B cell (primary cell): ENCODE data around the gene TRPM4. TPM values are rescaled to one million over a fixed set of nuclear protein-coding genes. Genes with fewer than 3 reads are reported as not detected.

Experiments used
- ATAC-seq: fragments of 200-7000 bp; cut with Tn5 transposase; one replicate; pipeline ENCODE4 v1.10.0; 2021; ENCODE audit warnings: low read depth, mild to moderate bottlenecking, moderate number of reproducible peaks, moderate library complexity
- CTCF ChIA-PET: fragments of 350-600 bp; sonication (Branson Sonifier 250); formaldehyde crosslinking; loops from one replicate; lab custom pipeline; 2021; ENCODE audit warnings: antibody characterized with exemption, inconsistent platforms; lab: Charles Lee
- POLR2A ChIA-PET: fragments of 350-600 bp; sonication (Branson Sonifier 250); formaldehyde crosslinking; loops from one replicate; lab custom pipeline; 2021; ENCODE audit warnings: antibody characterized with exemption; lab: Charles Lee
- DNase-seq: peaks from one replicate; pipeline ENCODE4 v3.0.0; 2013
- H2AFZ ChIP-seq: 2 replicates; pipeline ENCODE4 v1.6.1; 2012; ENCODE audit warnings: mild to moderate bottlenecking, low read depth, low read length; ENCODE audit not compliant: insufficient read depth, poor library complexity, severe bottlenecking
- H3K27ac ChIP-seq, 2 donors: 1 replicate in 1 of 2; 2 replicates in 1 of 2; pipeline ENCODE4 v1.5.1; 2012 to 2013; ENCODE audit warnings: low read length in 2 of 2, mild to moderate bottlenecking in 2 of 2, moderate library complexity in 1 of 2
- H3K27me3 ChIP-seq, 4 experiments: fragments of 200-600 bp in 1 of 4; sonication (generic) in 1 of 4; replicated peaks in 1 of 4; 1 replicate in 2 of 4; 2 replicates in 2 of 4; pipeline versions ENCODE4 v1.6.1 to v1.7.0; 2013 to 2016; ENCODE audit warnings: low read length in 3 of 4, mild to moderate bottlenecking in 2 of 4, mixed read lengths in 1 of 4, moderate library complexity in 1 of 4; ENCODE audit not compliant: insufficient read depth in 4 of 4, control insufficient read depth in 3 of 4; ENCODE audit errors: control extremely low read depth in 1 of 4
- H3K36me3 ChIP-seq, 2 experiments: replicated peaks in 1 of 2; 1 replicate in 1 of 2; 2 replicates in 1 of 2; pipeline versions ENCODE4 v1.6.1 to v1.7.1; 2013; ENCODE audit warnings: low read length in 1 of 2; ENCODE audit not compliant: insufficient read depth in 2 of 2, control insufficient read depth in 1 of 2; ENCODE audit errors: control extremely low read depth in 1 of 2, extremely low read depth in 1 of 2
- H3K4me1 ChIP-seq, 2 donors: fragments of 200-600 bp in 1 of 2; sonication (generic) in 1 of 2; 1 replicate in 1 of 2; 2 replicates in 1 of 2; pipeline versions ENCODE4 v1.5.1 to v1.6.1; 2013 to 2017; ENCODE audit warnings: low read length in 2 of 2; ENCODE audit not compliant: control insufficient read depth in 2 of 2, insufficient read depth in 2 of 2
- H3K4me2 ChIP-seq: replicated peaks from 2 replicates; pipeline ENCODE3; 2012; ENCODE audit warnings: mild to moderate bottlenecking, low read depth, low read length; ENCODE audit not compliant: poor library complexity, severe bottlenecking
- H3K4me3 ChIP-seq, 5 experiments: fragments of 200-600 bp in 1 of 5; sonication (generic) in 1 of 5; 1 replicate in 3 of 5; 2 replicates in 2 of 5; pipeline versions ENCODE4 v1.5.1 to v1.7.0; 2011 to 2016; ENCODE audit warnings: low read length in 4 of 5, mild to moderate bottlenecking in 4 of 5, low read depth in 2 of 5, control low read depth in 1 of 5, moderate library complexity in 1 of 5; ENCODE audit not compliant: insufficient read depth in 1 of 5; ENCODE audit errors: control extremely low read depth in 1 of 5, extremely low read depth in 1 of 5
- H3K79me2 ChIP-seq: fragments of 200-600 bp; sonication (generic); one replicate; pipeline ENCODE4 v1.6.0; 2016; ENCODE audit warnings: low read length; ENCODE audit not compliant: control insufficient read depth, insufficient read depth
- H3K9ac ChIP-seq: fragments of 200-600 bp; sonication (generic); 2 replicates; pipeline ENCODE4 v1.6.1; 2017; ENCODE audit warnings: mild to moderate bottlenecking, low read length, moderate library complexity
- H3K9me3 ChIP-seq, 3 donors: one replicate each; pipeline versions ENCODE4 v1.6.1 to v1.7.1; 2013; ENCODE audit warnings: low read length in 2 of 3; ENCODE audit not compliant: control insufficient read depth in 2 of 3, insufficient read depth in 1 of 3; ENCODE audit errors: control extremely low read depth in 1 of 3
- H4K20me1 ChIP-seq: 2 replicates; pipeline ENCODE4 v1.6.0; 2012; ENCODE audit warnings: mild to moderate bottlenecking, low read length; ENCODE audit not compliant: insufficient read depth, control insufficient read depth, poor library complexity, severe bottlenecking
- H3K27ac Mint-ChIP-seq: one replicate; pipeline ENCODE4 v1.8.0; 2021; ENCODE audit warnings: mixed read lengths
- H3K27me3 Mint-ChIP-seq: one replicate; pipeline ENCODE4 v1.8.0; 2021; ENCODE audit warnings: mixed read lengths
- H3K4me1 Mint-ChIP-seq: one replicate; pipeline ENCODE4 v1.8.0; 2021; ENCODE audit warnings: mixed read lengths
- H3K4me3 Mint-ChIP-seq: one replicate; pipeline ENCODE4 v1.8.0; 2021; ENCODE audit warnings: mixed read lengths
- H3K9me3 Mint-ChIP-seq: one replicate; pipeline ENCODE4 v1.8.0; 2022; ENCODE audit warnings: mixed read lengths; ENCODE audit not compliant: insufficient read depth
- CTCF ChIP-seq: fragments of 200-600 bp; IDR thresholded peaks from one replicate; pipeline ENCODE4 v1.8.0; 2022; ENCODE audit warnings: antibody characterized with exemption, mild to moderate bottlenecking
- EZH2 ChIP-seq: IDR thresholded peaks from 2 replicates; pipeline ENCODE4 v1.6.1; 2012; ENCODE audit warnings: borderline replicate concordance, low read depth, mild to moderate bottlenecking, moderate library complexity, low read length; ENCODE audit not compliant: insufficient read depth, poor library complexity, severe bottlenecking
- WGBS: methylation state at CpG from one replicate; pipeline ENCODE4 v1.1.5; 2013; ENCODE audit warnings: missing lambda C conversion rate; ENCODE audit not compliant: insufficient coverage; 5-methylcytosine and 5-hydroxymethylcytosine counted together
- intact Hi-C: fragments of 100-400 bp; cut with micrococcal nuclease; formaldehyde crosslinking; loops from one replicate; pipeline ENCODE4 v1.10.0; 2022
- polyA plus RNA-seq: library from polyadenylated mRNA; depleted of rRNA; stranded (reverse); fragments of >200 nt; gene quantifications from 2 replicates; pipeline ENCODE4 v1.2.3, GENCODE V29; 2012
- total RNA-seq, 2 donors: library from RNA; stranded (reverse); fragments of 120-200 nt in 1 of 2; gene quantifications; 1 replicate in 1 of 2; 2 replicates in 1 of 2; pipeline versions ENCODE4 v1.2.3 to v1.2.4, GENCODE V29; 2013 to 2022

Gene TRPM4
- total and polyA plus RNA-seq, 2 donors (not counting 1 experiment from before 2014, with no cell fraction given), result 0.24 TPM; not detected in 1

GRCh38 chr19:49128545-49129237 lies 28.9 kb upstream of the TRPM4 start:
- Histone ChIP-seq H3K4me1 (peaks cover 12 to 17% of the 10 kb centered on the region in 2 donors), H3K36me3 (no peaks in the 10 kb centered on the region), H3K9me3 (peaks cover 0 to 20% (median 0%) of the 10 kb centered on the region in 3 donors), H3K27me3 (peaks cover 0 to 7% (median 2%) of the 10 kb centered on the region in 4 experiments), H2AFZ (peak overlapping the region; percentile 86), H3K4me3 (peak overlapping the region in 4 of 5 experiments; percentile 26 to 71 (median 51)), H3K4me2 (peak overlapping the region; percentile 90), H3K79me2 (no peaks in the 10 kb centered on the region), H4K20me1 (no peaks in the 10 kb centered on the region), H3K27ac (no peak overlapping the region), H3K9ac (peak overlapping the region; percentile 54)
- Mint-ChIP-seq H3K4me1 (peaks cover 21% of the 10 kb centered on the region), H3K9me3 (no peaks in the 10 kb centered on the region), H3K4me3 (peak overlapping the region; percentile 85), H3K27me3 (peaks cover 6% of the 10 kb centered on the region), H3K27ac (no peak overlapping the region)
- TF ChIP-seq EZH2 (no peak), CTCF (no peak)
- POLR2A ChIA-PET, result interaction anchor here (1.0 to 1.2 kb wide), 3 partner anchors 9 to 14 kb away, joined by 4 to 9 read pairs (median 5); partner anchors contain the start of genes LIN7B and PPFIA3
- intact Hi-C loops, result loop anchor here (1.0 to 5.0 kb wide), 5 partner anchors 9 to 679 kb away; partner anchors contain the start of genes C19orf73, LIN7B, PPFIA3 and SNRNP70
- WGBS, result 72% methylated on average over 15 of the region's 15 CpGs
- ATAC-seq, result no peak
- DNase-seq, result no peak
- CTCF ChIA-PET, result interaction anchor here (1.0 to 2.4 kb wide), 6 partner anchors 15 to 170 kb away, joined by 4 to 14 read pairs (median 5); partner anchors contain the start of gene LIN7B

- TF ChIP-seq CTCF (no peak), EZH2 (no peak)
- Histone ChIP-seq H3K9me3 (peaks cover 0 to 25% (median 2%) of the 10 kb centered on the region in 3 donors), H3K4me2 (no peak overlapping the region), H4K20me1 (no peaks in the 10 kb centered on the region), H3K9ac (no peak overlapping the region), H3K27ac (no peak overlapping the region), H3K4me3 (no peak overlapping the region), H2AFZ (no peak overlapping the region), H3K4me1 (peaks cover 15 to 22% of the 10 kb centered on the region in 2 donors), H3K36me3 (no peaks in the 10 kb centered on the region), H3K27me3 (peaks cover 0 to 12% (median 4%) of the 10 kb centered on the region in 4 experiments), H3K79me2 (no peaks in the 10 kb centered on the region)
- 73% methylated on average over 16 of the region's 16 CpGs for whole genome bisulfite sequencing
- ATAC-seq (no peak), DNase-seq (no peak)
- POLR2A ChIA-PET, result no interaction called here
- H3K27me3 Mint-ChIP-seq, result peaks cover 12% of the 10 kb centered on the region
- H3K9me3 Mint-ChIP-seq, result no peaks in the 10 kb centered on the region
- peak overlapping the region; percentile 85 for H3K4me3 Mint-ChIP-seq
- no peak overlapping the region for H3K27ac Mint-ChIP-seq
- H3K4me1 Mint-ChIP-seq, result peaks cover 22% of the 10 kb centered on the region
- intact Hi-C loops, result loop anchor here (2.0 to 5.0 kb wide), 2 partner anchors 16 to 678 kb away; no protein-coding TSS in a partner anchor
- CTCF ChIA-PET, result interaction anchor here (0.5 to 1.7 kb wide), 5 partner anchors 15 to 31 kb away, joined by 3 to 6 read pairs (median 4); partner anchors contain the start of gene LIN7B
These were observed 28.4 kb upstream of the TRPM4 start for GRCh38 chr19:49129238-49129583.
